Measurements from ENCODE around the gene CSPG5.

- TF ChIP-seq POLR2A (IDR thresholded peaks at IDR 0.05): no peak
- no peak for TF ChIP-seq CTCF (IDR thresholded peaks at IDR 0.05)
Measured at GRCh38 chr3:47540281-47540680, 38.4 kb downstream of the CSPG5 start.

Data from heart left ventricle (tissue), 13 donors.